Urothelium cell line (cell line): Measurements from ENCODE around the gene P2RX3.

Experiments
- DNase-seq: peaks from one replicate; pipeline ENCODE4 v3.0.0; 2011; ENCODE audit warnings: low spot score, mixed read lengths
- FAIRE-seq: peaks from 2 replicates; lab custom pipeline; 2011; peaks lifted over from hg19 to GRCh38; lab: Jason Lieb, UNC

Gene P2RX3

GRCh38 chr11:57309106-57310059 lies 28.8 kb upstream of the P2RX3 start:
- no peak for DNase-seq
- FAIRE-seq: no peak

- no peak for FAIRE-seq
- no peak for DNase-seq
Measured at GRCh38 chr11:57310091-57310490, 28.1 kb upstream of the P2RX3 start.

DNA sequence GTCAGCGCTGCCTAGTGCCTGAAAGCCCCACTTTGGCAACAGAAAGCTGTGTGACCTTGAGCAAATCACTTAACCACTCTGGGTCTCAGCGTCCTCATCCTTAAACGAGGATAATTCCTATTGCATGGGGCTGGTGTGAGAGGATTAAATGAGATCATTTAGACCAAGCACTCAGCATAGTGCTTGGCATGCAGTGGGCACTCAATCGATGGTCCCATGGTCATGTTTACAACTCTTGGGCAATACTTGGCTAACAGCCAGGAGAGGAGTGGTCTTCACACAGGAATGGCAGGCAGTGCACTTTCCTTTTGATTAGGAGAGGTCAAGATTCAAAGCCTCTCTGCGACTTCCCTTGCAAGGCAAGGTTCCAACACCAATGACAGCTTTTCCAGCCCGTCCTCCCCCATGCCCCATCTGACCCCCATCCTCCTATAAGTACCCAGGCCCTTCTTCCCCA lies 27.5 kb upstream of the P2RX3 start:
- peak; percentile 27 for DNase-seq
- FAIRE-seq: no peak

- FAIRE-seq (peak; percentile 94), DNase-seq (peak; percentile 98)
Measured at GRCh38 chr11:57311109-57311936, 26.8 kb upstream of the P2RX3 start.

DNA sequence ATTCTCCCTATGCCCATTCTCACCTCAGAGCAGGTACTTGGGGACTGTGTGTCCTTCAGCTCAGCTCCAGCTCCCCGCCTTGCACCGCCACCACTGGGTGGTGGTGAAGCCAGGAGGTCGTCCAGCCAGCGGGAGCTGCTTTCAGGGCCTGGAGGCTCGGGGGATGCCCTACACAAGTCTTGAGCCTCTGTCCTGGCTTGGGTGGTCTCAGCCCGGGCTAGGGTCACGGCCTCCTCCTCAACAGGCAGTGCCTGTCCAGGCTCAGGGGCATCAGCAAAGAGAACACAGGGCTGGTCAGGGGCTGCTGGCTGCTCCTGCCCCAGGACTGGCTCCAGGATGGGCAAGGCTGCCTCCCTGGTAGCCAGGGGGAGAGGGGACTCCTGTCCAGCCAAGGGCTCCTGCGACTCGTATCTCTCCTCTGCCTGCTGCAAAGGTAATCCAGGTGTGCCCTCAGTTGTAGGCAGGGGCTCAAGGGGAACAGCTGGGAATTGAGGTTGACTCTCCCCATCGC lies 25.6 kb upstream of the P2RX3 start:
- no peak for FAIRE-seq
- no peak for DNase-seq

DNA sequence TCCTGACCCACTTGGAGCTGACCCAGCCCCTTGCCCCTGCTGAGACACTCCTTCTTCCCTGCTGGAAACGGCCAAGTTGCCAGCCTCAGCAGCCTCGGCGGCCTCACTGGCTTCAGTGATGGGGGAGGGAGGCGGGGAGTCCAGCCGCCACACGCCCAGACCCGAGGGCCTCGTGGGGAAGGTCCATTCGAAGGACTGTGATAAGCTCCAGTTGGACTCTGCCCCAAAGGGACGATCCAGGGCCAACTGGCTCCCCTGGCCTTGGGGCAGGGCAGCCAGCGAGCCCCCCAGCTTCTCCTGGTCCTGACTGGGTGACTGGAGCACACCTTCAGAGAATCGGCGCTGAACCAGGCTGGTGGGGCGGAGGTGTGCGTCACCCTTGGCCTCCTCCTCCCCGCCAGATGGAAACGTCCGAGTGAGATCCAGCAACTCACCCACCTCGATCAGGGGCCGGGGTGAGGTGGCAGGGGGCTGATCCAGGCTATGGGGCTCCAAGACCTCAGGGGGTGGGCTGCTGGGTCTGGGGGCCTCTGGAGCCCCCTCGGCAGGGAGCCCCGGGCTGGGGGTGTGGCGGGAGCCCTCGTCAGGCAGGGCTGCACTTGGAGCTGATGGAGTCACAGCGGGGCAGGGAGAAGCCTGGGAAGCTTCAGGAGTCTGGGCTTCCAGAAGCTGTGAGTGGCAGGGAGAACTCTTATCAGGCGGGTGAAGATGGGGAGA lies 24.9 kb upstream of the P2RX3 start:
- FAIRE-seq (no peak), DNase-seq (no peak)

DNA sequence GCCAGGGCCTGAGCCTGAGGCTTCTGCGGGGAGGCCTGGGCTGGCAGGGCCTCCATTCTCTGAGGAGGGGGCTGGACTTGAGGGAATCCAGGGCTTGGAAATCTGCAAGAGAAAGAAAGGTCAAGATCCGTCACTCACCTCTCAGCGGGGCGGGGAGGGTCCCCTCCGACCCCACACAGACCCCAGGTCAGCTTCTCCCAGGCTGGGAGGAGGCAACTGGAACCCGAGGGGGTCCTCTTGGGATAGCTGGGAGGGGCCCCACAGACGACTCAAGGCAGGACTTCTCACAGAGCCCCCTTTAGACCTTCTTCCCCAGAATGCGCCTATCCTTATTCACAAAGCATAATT lies 24.4 kb upstream of the P2RX3 start:
- no peak for FAIRE-seq
- no peak for DNase-seq

- no peak for FAIRE-seq
Measured at GRCh38 chr11:57314221-57314973, 23.8 kb upstream of the P2RX3 start.

GRCh38 chr11:57315491-57315890 lies 22.7 kb upstream of the P2RX3 start:
- no peak for DNase-seq
- FAIRE-seq: no peak

More at GRCh38 chr11:57314221-57314973, 23.8 kb upstream of the P2RX3 start:
- DNase-seq: no peak

- DNase-seq: no peak
- FAIRE-seq: no peak
Measured at GRCh38 chr11:57316017-57316416, 22.1 kb upstream of the P2RX3 start.

- FAIRE-seq (no peak), DNase-seq (no peak)
Measured at GRCh38 chr11:57318178-57318577, 20.0 kb upstream of the P2RX3 start.

GRCh38 chr11:57320067-57320718 lies 18.0 kb upstream of the P2RX3 start:
- FAIRE-seq: no peak
- no peak for DNase-seq

- no peak for DNase-seq
- FAIRE-seq: no peak
Measured at GRCh38 chr11:57320719-57321387, 17.3 kb upstream of the P2RX3 start.

DNA sequence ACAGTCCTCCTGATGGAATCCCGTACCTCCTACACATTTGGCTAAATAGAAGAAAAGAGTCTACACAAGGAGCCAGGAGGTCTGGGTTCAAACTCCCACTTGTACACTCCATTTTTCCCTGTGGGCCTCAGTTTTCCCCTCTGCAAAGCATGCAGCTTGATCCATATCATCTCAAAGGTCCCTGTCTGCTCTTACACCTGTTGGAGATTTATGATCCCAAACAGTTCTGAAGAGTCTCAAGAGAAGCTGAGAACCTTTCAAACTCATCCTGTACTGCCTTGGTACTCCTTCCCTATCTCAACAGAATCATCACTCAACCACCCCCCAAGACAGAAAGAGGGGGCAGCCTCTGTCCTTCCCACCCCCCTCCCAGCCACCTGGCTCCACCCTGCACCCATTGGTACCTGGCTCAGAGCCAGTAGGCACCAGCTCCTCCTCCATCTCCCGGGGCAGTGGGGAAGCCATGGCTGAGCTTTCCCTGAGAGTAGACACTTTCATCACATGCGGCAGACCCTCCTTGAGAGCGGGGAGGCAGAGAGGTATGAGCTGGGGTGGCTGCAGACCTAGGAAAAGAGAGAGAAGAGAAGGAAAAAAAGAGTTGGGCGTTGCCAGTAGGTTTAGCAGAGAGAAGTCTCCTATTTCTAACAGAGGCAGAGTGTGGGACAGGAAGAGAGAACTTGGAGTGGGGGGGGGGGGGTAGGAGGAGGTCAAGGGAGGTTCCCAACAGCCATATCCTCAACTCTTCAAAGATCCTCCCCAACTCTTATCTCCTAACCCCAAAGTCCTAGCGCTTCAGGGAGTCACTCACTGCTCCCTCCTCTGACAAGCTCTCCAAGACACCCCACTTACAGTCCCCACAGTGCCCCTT lies 16.5 kb upstream of the P2RX3 start:
- no peak for FAIRE-seq
- DNase-seq: peak; percentile 49

GRCh38 chr11:57322256-57323166 lies 15.6 kb upstream of the P2RX3 start:
- FAIRE-seq: peak; percentile 30
- DNase-seq: peak; percentile 94

DNA sequence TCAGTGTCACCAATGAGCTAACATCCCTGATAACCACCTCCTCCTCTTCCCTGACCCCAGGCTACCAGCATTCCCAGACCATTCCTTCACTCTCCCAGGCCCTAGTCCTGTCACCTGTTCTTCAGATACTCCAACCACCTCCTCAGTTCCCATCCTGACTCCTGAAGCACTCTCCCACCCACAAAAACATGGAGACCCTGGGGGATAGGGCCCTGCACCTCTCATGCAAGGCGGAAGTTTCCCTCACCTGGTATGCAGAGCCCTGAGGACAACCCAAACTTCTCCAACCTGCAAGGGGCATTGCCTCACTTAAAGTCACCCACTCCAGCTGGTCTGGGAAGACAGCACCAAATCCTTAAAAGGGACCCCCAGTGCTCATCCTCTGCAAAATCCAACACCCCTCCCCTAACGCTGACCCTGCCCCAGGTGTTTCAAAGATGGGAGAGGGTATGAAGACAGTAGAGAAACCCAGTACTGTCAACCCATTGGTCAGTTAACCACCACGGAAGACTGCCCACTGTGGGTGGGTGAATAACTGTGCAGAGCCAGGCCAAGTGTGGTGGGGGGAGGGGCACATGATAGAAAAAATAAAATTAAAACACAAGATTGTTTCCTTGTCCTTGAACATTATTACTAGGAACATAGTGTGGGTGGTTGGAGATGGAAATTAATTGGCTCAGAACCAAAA lies 14.8 kb upstream of the P2RX3 start:
- FAIRE-seq (no peak), DNase-seq (no peak)

DNA sequence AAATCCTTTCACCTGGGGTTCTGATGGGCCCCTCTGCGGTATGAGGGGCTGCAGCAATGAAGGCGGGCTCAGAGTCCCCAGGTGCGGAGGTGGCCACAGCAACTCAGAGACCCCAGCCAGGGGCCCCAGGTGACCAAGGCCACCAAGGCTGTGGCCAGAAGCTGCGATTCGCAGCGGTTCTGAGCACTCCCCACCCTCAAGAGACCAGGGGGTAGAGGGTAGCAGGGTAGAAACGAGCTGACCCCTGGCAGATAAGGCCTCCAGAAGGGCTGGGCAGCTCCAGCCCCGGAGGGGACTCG lies 14.3 kb upstream of the P2RX3 start:
- no peak for FAIRE-seq

More for the DNA sequence above, 14.3 kb upstream of the P2RX3 start:
- no peak for DNase-seq
